Esophagus (tissue), 2 donors: ENCODE results near the gene CCL7. TPM values are rescaled to one million over a fixed set of nuclear protein-coding genes. Genes with fewer than 3 reads are reported as not detected.

Experiments
- H3K27ac ChIP-seq, 2 donors: one replicate each; pipeline ENCODE4 v1.5.1; 2013; ENCODE audit warnings: low read depth in 2 of 2, mild to moderate bottlenecking in 2 of 2, inconsistent platforms in 1 of 2, low read length in 1 of 2, moderate library complexity in 1 of 2
- H3K27me3 ChIP-seq, 2 donors: one replicate each; pipeline ENCODE4 v1.6.1; 2013; ENCODE audit warnings: low read length in 2 of 2, control low read depth in 1 of 2, mild to moderate bottlenecking in 1 of 2; ENCODE audit not compliant: insufficient read depth in 2 of 2, control insufficient read depth in 1 of 2
- H3K36me3 ChIP-seq, 2 donors: one replicate each; pipeline ENCODE4 v1.6.1; 2013; ENCODE audit warnings: low read length in 1 of 2; ENCODE audit not compliant: control insufficient read depth in 2 of 2, insufficient read depth in 2 of 2
- H3K4me1 ChIP-seq, 2 donors: one replicate each; pipeline ENCODE4 v1.6.1; 2013; ENCODE audit warnings: low read length in 1 of 2; ENCODE audit not compliant: control insufficient read depth in 2 of 2, insufficient read depth in 2 of 2
- H3K4me3 ChIP-seq, 2 donors: one replicate each; pipeline ENCODE4 v1.5.1; 2013; ENCODE audit warnings: low read length in 2 of 2, mild to moderate bottlenecking in 2 of 2, low read depth in 1 of 2, moderate library complexity in 1 of 2
- H3K9me3 ChIP-seq, 2 donors: one replicate each; pipeline ENCODE4 v1.6.1; 2013; ENCODE audit warnings: mild to moderate bottlenecking in 2 of 2, low read depth in 1 of 2, low read length in 1 of 2, moderate library complexity in 1 of 2; ENCODE audit not compliant: control insufficient read depth in 2 of 2, insufficient read depth in 1 of 2
- WGBS, 2 donors: extraction: QIAGEN DNeasy Blood & Tissue Kit; methylation state at CpG; one replicate each; pipeline ENCODE4 v1.1.7; 2013; 5-methylcytosine and 5-hydroxymethylcytosine counted together
- polyA plus RNA-seq, 2 donors: library from polyadenylated mRNA; stranded (reverse); fragments of 200-250 nt; gene quantifications; one replicate each; pipeline ENCODE4 v1.2.3, GENCODE V29; 2013
- donor health status: healthy with polysubstance abuse.
- donor health status: Bipolar disorder and iron deficiency.

CCL7 gene
- polyA plus RNA-seq, 2 donors = not detected

GRCh38 chr17:34308371-34308770, 38.4 kb downstream of the CCL7 start:
- H3K27ac ChIP-seq = no peak overlapping the region

GRCh38 chr17:34311291-34311690, 41.3 kb downstream of the CCL7 start:
- no peaks in the 10 kb centered on the region for H3K4me1 ChIP-seq
- H3K9me3 ChIP-seq = no peaks in the 10 kb centered on the region
- no peak overlapping the region for H3K27ac ChIP-seq
- WGBS, 2 donors = 60 to 63% methylated on average over 7 of the region's 7 CpGs
- H3K36me3 ChIP-seq = no peaks in the 10 kb centered on the region
- no peaks in the 10 kb centered on the region for H3K27me3 ChIP-seq
- H3K4me3 ChIP-seq = no peak overlapping the region

More at GRCh38 chr17:34308371-34308770, 38.4 kb downstream of the CCL7 start:
- H3K4me1 ChIP-seq = no peaks in the 10 kb centered on the region
- H3K4me3 ChIP-seq = no peak overlapping the region
- H3K9me3 ChIP-seq = no peaks in the 10 kb centered on the region
- no peaks in the 10 kb centered on the region for H3K36me3 ChIP-seq
- no peaks in the 10 kb centered on the region for H3K27me3 ChIP-seq

- H3K27me3 ChIP-seq = no peaks in the 10 kb centered on the region
- no peak overlapping the region for H3K4me3 ChIP-seq
- no peaks in the 10 kb centered on the region for H3K9me3 ChIP-seq
- peak overlapping the region; percentile 1 to 31 for H3K27ac ChIP-seq
- H3K4me1 ChIP-seq = no peaks in the 10 kb centered on the region
- 37 to 42% methylated on average over 5 of the region's 5 CpGs for WGBS, 2 donors
- H3K36me3 ChIP-seq = no peaks in the 10 kb centered on the region
Observed at GRCh38 chr17:34312080-34312479, 42.1 kb downstream of the CCL7 start.

- Histone ChIP-seq H3K9me3 (no peaks in the 10 kb centered on the region), H3K4me1 (no peaks in the 10 kb centered on the region), H3K27me3 (no peaks in the 10 kb centered on the region), H3K27ac (peak overlapping the region in 1 of 2 donors; percentile 19), H3K36me3 (no peaks in the 10 kb centered on the region), H3K4me3 (no peak overlapping the region)
- WGBS, 2 donors = 69 to 79% methylated on average over 4 of the region's 4 CpGs
Observed at GRCh38 chr17:34313164-34313563, 43.1 kb downstream of the CCL7 start.

GRCh38 chr17:34314279-34314678, 44.3 kb downstream of the CCL7 start:
- no peaks in the 10 kb centered on the region for H3K36me3 ChIP-seq
- H3K27ac ChIP-seq = peak overlapping the region in 1 of 2 donors; percentile 35
- no peaks in the 10 kb centered on the region for H3K27me3 ChIP-seq
- H3K4me3 ChIP-seq = no peak overlapping the region
- 32 to 49% methylated on average over 4 of the region's 4 CpGs for WGBS, 2 donors
- H3K9me3 ChIP-seq = no peaks in the 10 kb centered on the region
- no peaks in the 10 kb centered on the region for H3K4me1 ChIP-seq

- Histone ChIP-seq H3K36me3 (no peaks in the 10 kb centered on the region), H3K4me3 (no peak overlapping the region), H3K27ac (no peak overlapping the region), H3K9me3 (no peaks in the 10 kb centered on the region), H3K4me1 (no peaks in the 10 kb centered on the region), H3K27me3 (no peaks in the 10 kb centered on the region)
- 76 to 83% methylated on average over 3 of the region's 3 CpGs for WGBS, 2 donors
Observed at GRCh38 chr17:34318474-34318873, 48.5 kb downstream of the CCL7 start.

GRCh38 chr17:34319039-34319483, 49.0 kb downstream of the CCL7 start, which contains the start of gene CCL8:
Gene CCL8, plus strand, starts transcription at chr17:34319435. Its CDS starts 67 bp downstream, at chr17:34319502.
- H3K4me3 ChIP-seq = no peak within 1 kb of the TSS
- H3K27ac ChIP-seq = no peak within 1 kb of the TSS
- H3K4me1 ChIP-seq = no peaks in the 10 kb centered on the region
- H3K9me3 ChIP-seq = no peaks in the 10 kb centered on the region
- no peaks in the 10 kb centered on the region for H3K36me3 ChIP-seq
- WGBS, 2 donors = 35 to 37% methylated on average over 2 of the region's 2 CpGs
- no peaks in the 10 kb centered on the region for H3K27me3 ChIP-seq

Other genes starting within 250 kb of the CCL7 start
- 10 to 100 TPM in 1 of 2 donors, 1 to 10 TPM in 1; 5.4 to 21.2 TPM for gene CCL2, start 14.9 kb upstream of the CCL7 start, polyA plus RNA-seq
- under 1 TPM; 0.29 to 0.99 TPM for gene CCL11, start 15.5 kb downstream of the CCL7 start, polyA plus RNA-seq
- under 1 TPM in 1 of 2 donors, not detected in 1; 0.08 TPM for gene CCL8, start 49.2 kb downstream of the CCL7 start, polyA plus RNA-seq
- gene CCL13, start 86.3 kb downstream of the CCL7 start, polyA plus RNA-seq = under 1 TPM; 0.24 to 0.53 TPM
- not detected for gene CCL1, start 93.0 kb downstream of the CCL7 start, polyA plus RNA-seq